A549 (cell line): Measurements from ENCODE around the gene NPAS2. TPM values are rescaled to one million over a fixed set of nuclear protein-coding genes. Genes with fewer than 3 reads are reported as not detected.

Source experiments
- ATAC-seq, 2 experiments: fragments of 200-7000 bp in 1 of 2; fragments of >200 bp in 1 of 2; cut with Nextera tagmentation in 1 of 2; cut with Tn5 transposase in 1 of 2; 3 replicates each; pipeline versions ENCODE4 v1.8.0 to v1.9.1; 2018 to 2020; ENCODE audit warnings: mild to moderate bottlenecking in 1 of 2, moderate library complexity in 1 of 2
- CTCF ChIA-PET: fragments of 300-600 bp; sonication (Branson Sonifier 250); formaldehyde crosslinking; extraction: SDS; loops from one replicate; lab custom pipeline; 2021; ENCODE audit warnings: antibody characterized with exemption, inconsistent platforms; lab: Yijun Ruan, JAX
- POLR2A ChIA-PET: fragments of 350-600 bp; formaldehyde crosslinking; extraction: SDS; loops from one replicate; lab custom pipeline; 2021; ENCODE audit warnings: antibody characterized with exemption, inconsistent platforms; lab: Yijun Ruan, JAX
- DNase-seq, 2 experiments: peaks; one replicate each; pipeline versions ENCODE4 v3.0.0 to v3.0.0-alpha.2; 2011 to 2016; ENCODE audit warnings: low read depth in 1 of 2, low spot score in 1 of 2
- FAIRE-seq: peaks from 2 replicates; lab custom pipeline; 2011; peaks lifted over from hg19 to GRCh38; lab: Jason Lieb, UNC
- H3K27ac ChIP-seq, 2 experiments: fragments of >200 bp; sonication (Bioruptor Twin); formaldehyde crosslinking; 3 replicates each; pipeline ENCODE4 v1.5.1; 2016 to 2017
- H3K4me1 ChIP-seq: fragments of >200 bp; sonication (Bioruptor Twin); formaldehyde crosslinking; 3 replicates; pipeline ENCODE4 v1.6.1; 2016
- H3K4me2 ChIP-seq: fragments of >200 bp; sonication (Bioruptor Twin); formaldehyde crosslinking; 3 replicates; pipeline ENCODE4 v1.6.1; 2016
- H3K4me3 ChIP-seq: fragments of >200 bp; sonication (Bioruptor Twin); formaldehyde crosslinking; 3 replicates; pipeline ENCODE4 v1.5.1; 2016
- H3K9me3 ChIP-seq: fragments of >200 bp; sonication (Bioruptor Twin); formaldehyde crosslinking; 3 replicates; pipeline ENCODE4 v1.6.1; 2016
- FOSB ChIP-seq: fragments of 250-450 bp; sonication (Bioruptor Pico); IDR thresholded peaks from 2 replicates; pipeline ENCODE4 v1.5.0; 2020; ENCODE audit warnings: mild to moderate bottlenecking, moderate library complexity
- FOSL2 ChIP-seq, 2 experiments: fragments of 450-650 bp in 1 of 2; fragments of >200 bp in 1 of 2; sonication (Bioruptor Twin) in 1 of 2; formaldehyde crosslinking; IDR thresholded peaks; 2 replicates each; pipeline versions ENCODE4 v1.5.0 to v1.6.1; 2016 to 2020; ENCODE audit warnings: mild to moderate bottlenecking in 1 of 2, moderate library complexity in 1 of 2
- HOXA7 ChIP-seq: fragments of 250-450 bp; sonication (Bioruptor Pico); IDR thresholded peaks from 2 replicates; pipeline ENCODE4 v1.5.0; 2020; ENCODE audit warnings: mild to moderate bottlenecking, moderate library complexity
- JUN ChIP-seq, 2 experiments: fragments of >200 bp; sonication (Bioruptor Twin); formaldehyde crosslinking; IDR thresholded peaks; 2 replicates in 1 of 2; 3 replicates in 1 of 2; pipeline ENCODE4 v1.6.1; 2016 to 2017
- KDM1A ChIP-seq: fragments of 200-600 bp; sonication (generic); IDR thresholded peaks from 2 replicates; pipeline ENCODE4 v1.6.1; 2016; ENCODE audit warnings: low read depth, mild to moderate bottlenecking
- KDM5A ChIP-seq: fragments of 200-600 bp; sonication (generic); IDR thresholded peaks from 2 replicates; pipeline ENCODE4 v1.6.1; 2016; ENCODE audit warnings: antibody characterized with exemption, mild to moderate bottlenecking
- MAFK ChIP-seq: fragments of 450-650 bp; IDR thresholded peaks from 2 replicates; pipeline ENCODE4 v1.6.1; 2014; ENCODE audit not compliant: partially characterized antibody
- NPAS2 ChIP-seq: fragments of 250-450 bp; sonication (Bioruptor Pico); IDR thresholded peaks from 2 replicates; pipeline ENCODE4 v1.8.0; 2022; ENCODE audit warnings: mild to moderate bottlenecking, moderate library complexity, borderline replicate concordance
- RARB ChIP-seq: fragments of 250-450 bp; sonication (Bioruptor Pico); IDR thresholded peaks from 2 replicates; pipeline ENCODE4 v1.8.0; 2021; ENCODE audit warnings: mild to moderate bottlenecking, moderate library complexity
- REST ChIP-seq: fragments of 200-600 bp; sonication (generic); IDR thresholded peaks from 2 replicates; pipeline ENCODE4 v1.6.1; 2016; ENCODE audit warnings: antibody characterized with exemption, mild to moderate bottlenecking, moderate library complexity
- RNF2 ChIP-seq: fragments of 200-600 bp; sonication (generic); IDR thresholded peaks from 2 replicates; pipeline ENCODE4 v1.6.1; 2016; ENCODE audit warnings: low read depth, mild to moderate bottlenecking, antibody characterized with exemption, moderate library complexity, borderline replicate concordance
- SMC3 ChIP-seq: fragments of >200 bp; sonication (Bioruptor Twin); formaldehyde crosslinking; IDR thresholded peaks from 3 replicates; pipeline ENCODE4 v1.6.1; 2018; ENCODE audit warnings: inconsistent platforms
- ZNF302 ChIP-seq: fragments of 250-450 bp; sonication (Bioruptor Pico); IDR thresholded peaks from 2 replicates; pipeline ENCODE4 v1.9.0; 2021; ENCODE audit warnings: inconsistent platforms, mild to moderate bottlenecking, moderate library complexity
- WGBS: methylation state at CpG from one replicate; pipeline ENCODE4 v1.1.6; 2017; ENCODE audit errors: missing lambda C conversion rate; 5-methylcytosine and 5-hydroxymethylcytosine counted together
- polyA plus RNA-seq, 4 experiments: library from polyadenylated mRNA; depleted of rRNA in 3 of 4; stranded (reverse); fragments of >200 nt; fragmentation: RNase III in 1 of 4; extraction: RNeasy Plus Mini Kit Qiagen cat#74134 plus additional on column Dnase treatment in 1 of 4; gene quantifications; 2 replicates in 3 of 4; 3 replicates in 1 of 4; pipeline ENCODE4 v1.2.3, GENCODE V29; 2011 to 2017
- TF ChIP-seq, protein P1 (sequence below): fragments of >200 bp; sonication (Bioruptor Twin); formaldehyde crosslinking; IDR thresholded peaks from 3 replicates; pipeline ENCODE4 v1.6.1; 2016
- TF ChIP-seq, protein P2 (sequence below): fragments of 250-450 bp; sonication (Bioruptor Pico); IDR thresholded peaks from 2 replicates; pipeline ENCODE4 v1.5.0; 2020; ENCODE audit warnings: low read depth, mild to moderate bottlenecking, moderate library complexity
- TF ChIP-seq, protein P3 (sequence below): fragments of 250-450 bp; sonication (Bioruptor Pico); IDR thresholded peaks from 2 replicates; pipeline ENCODE4 v1.5.0; 2021; ENCODE audit warnings: mild to moderate bottlenecking, moderate library complexity, borderline replicate concordance
- TF ChIP-seq, protein P4 (sequence below): IDR thresholded peaks from 2 replicates; pipeline ENCODE4 v1.6.1; 2012
- TF ChIP-seq, protein P5 (sequence below): IDR thresholded peaks from 2 replicates; pipeline ENCODE4 v1.6.1; 2012; ENCODE audit warnings: low read depth, borderline replicate concordance

NPAS2 gene
- polyA plus RNA-seq, 2 of the 4 experiments (the other 2 are of a cell fraction): 31.4 to 56.1 TPM

DNA sequence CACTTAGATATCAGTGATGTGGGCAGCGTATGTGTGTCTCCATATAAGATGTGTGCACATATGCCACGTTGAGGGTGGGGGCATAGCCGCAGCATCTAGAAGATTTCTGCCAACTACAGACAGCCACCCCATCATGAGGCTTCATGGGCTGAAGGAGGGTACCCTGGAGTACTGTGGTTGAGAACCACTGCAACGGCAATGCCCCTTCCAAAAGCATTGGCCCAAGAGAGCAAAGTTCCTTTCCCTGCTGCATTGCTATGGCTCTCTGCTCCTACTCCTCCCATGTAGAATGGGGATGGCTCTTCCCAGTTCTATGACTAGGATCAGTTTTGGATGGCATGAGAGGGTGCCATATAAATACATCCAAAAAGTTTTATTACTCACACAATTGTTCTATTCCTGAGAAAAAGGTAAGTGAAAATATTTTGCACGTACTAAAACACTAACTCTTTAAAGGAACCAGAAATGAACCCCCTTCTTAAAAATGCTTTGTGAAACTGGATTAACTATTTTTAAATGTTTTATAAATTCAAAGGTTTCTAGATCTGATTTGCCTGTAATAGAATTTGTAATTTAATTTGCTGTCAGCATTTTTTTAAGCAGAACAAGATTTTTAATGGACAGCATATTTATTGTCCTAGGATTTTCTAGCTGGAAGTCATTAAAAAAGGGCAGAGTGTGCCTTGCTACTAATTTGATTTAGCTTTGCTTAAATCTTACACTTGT lies 177.7 kb downstream of the NPAS2 start:
- no peaks in the 10 kb centered on the region for H3K9me3 ChIP-seq
- ChIA-PET POLR2A (no interaction called here), CTCF (interaction anchor here (2.5 kb wide), 1 partner anchor 391 kb away, joined by 9 read pairs; no protein-coding TSS in a partner anchor)
- TF ChIP-seq MAFK: peak; percentile 70
- no peak for TF ChIP-seq FOSB (CRISPR knock-in tag)
- 94% methylated on average over 3 of the region's 5 CpGs for WGBS
- no peak overlapping the region for H3K4me3 ChIP-seq
- peaks cover 5% of the 10 kb centered on the region; the same call in 2 of the 3 replicates for H3K4me1 ChIP-seq
- no peak for FAIRE-seq
- H3K4me2 ChIP-seq: no peak overlapping the region
- ATAC-seq: no peak
- no peak overlapping the region for H3K27ac ChIP-seq
- no peak for DNase-seq

DNA sequence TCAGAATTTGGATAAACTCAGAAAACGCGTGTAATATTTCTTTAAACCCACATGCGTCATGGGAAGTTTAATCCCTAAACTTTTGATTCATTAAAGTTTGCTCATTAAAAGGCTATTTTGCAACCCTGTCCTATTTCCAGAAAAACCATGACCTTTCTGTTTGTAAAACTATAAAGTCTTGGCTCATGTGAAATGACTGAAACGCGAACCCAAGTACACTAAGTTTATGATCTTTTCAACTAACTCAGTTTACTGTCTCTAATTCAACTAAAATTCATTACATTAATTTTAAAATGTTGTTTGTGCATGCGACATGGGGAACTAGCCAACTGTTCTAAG lies 178.3 kb downstream of the NPAS2 start:
- FAIRE-seq: no peak
- H3K4me1 ChIP-seq: peaks cover 5% of the 10 kb centered on the region; the same call in 2 of the 3 replicates
- TF ChIP-seq HOXA7 (CRISPR knock-in tag): no peak
- no peak for TF ChIP-seq MAFK
- TF ChIP-seq RARB: no peak
- no peak for TF ChIP-seq JUN (IDR thresholded peaks at IDR 0.05)
- TF ChIP-seq, protein P1, sequence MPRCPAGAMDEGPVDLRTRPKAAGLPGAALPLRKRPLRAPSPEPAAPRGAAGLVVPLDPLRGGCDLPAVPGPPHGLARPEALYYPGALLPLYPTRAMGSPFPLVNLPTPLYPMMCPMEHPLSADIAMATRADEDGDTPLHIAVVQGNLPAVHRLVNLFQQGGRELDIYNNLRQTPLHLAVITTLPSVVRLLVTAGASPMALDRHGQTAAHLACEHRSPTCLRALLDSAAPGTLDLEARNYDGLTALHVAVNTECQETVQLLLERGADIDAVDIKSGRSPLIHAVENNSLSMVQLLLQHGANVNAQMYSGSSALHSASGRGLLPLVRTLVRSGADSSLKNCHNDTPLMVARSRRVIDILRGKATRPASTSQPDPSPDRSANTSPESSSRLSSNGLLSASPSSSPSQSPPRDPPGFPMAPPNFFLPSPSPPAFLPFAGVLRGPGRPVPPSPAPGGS: no peak
- TF ChIP-seq, protein P2, sequence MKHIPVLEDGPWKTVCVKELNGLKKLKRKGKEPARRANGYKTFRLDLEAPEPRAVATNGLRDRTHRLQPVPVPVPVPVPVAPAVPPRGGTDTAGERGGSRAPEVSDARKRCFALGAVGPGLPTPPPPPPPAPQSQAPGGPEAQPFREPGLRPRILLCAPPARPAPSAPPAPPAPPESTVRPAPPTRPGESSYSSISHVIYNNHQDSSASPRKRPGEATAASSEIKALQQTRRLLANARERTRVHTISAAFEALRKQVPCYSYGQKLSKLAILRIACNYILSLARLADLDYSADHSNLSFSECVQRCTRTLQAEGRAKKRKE: no peak
- no peak for TF ChIP-seq NPAS2
- TF ChIP-seq KDM1A: no peak
- no peak for TF ChIP-seq ZNF302 (CRISPR knock-in tag)
- no peak for TF ChIP-seq REST
- TF ChIP-seq, protein P3, sequence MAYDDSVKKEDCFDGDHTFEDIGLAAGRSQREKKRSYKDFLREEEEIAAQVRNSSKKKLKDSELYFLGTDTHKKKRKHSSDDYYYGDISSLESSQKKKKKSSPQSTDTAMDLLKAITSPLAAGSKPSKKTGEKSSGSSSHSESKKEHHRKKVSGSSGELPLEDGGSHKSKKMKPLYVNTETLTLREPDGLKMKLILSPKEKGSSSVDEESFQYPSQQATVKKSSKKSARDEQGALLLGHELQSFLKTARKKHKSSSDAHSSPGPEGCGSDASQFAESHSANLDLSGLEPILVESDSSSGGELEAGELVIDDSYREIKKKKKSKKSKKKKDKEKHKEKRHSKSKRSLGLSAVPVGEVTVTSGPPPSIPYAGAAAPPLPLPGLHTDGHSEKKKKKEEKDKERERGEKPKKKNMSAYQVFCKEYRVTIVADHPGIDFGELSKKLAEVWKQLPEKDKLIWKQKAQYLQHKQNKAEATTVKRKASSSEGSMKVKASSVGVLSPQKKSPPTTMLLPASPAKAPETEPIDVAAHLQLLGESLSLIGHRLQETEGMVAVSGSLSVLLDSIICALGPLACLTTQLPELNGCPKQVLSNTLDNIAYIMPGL: no peak
- no peak for TF ChIP-seq KDM5A
- TF ChIP-seq FOSL2 (IDR thresholded peaks at IDR 0.05): no peak
- no peak for TF ChIP-seq FOSL2 (CRISPR knock-in tag; IDR thresholded peaks at IDR 0.05)
- TF ChIP-seq, protein P4, sequence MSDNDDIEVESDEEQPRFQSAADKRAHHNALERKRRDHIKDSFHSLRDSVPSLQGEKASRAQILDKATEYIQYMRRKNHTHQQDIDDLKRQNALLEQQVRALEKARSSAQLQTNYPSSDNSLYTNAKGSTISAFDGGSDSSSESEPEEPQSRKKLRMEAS: no peak
- TF ChIP-seq SMC3: no peak
- TF ChIP-seq RNF2: no peak
- TF ChIP-seq, protein P5, sequence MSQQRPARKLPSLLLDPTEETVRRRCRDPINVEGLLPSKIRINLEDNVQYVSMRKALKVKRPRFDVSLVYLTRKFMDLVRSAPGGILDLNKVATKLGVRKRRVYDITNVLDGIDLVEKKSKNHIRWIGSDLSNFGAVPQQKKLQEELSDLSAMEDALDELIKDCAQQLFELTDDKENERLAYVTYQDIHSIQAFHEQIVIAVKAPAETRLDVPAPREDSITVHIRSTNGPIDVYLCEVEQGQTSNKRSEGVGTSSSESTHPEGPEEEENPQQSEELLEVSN: no peak
- ATAC-seq: no peak
- POLR2A ChIA-PET: no interaction called here
- no peak for DNase-seq
- H3K4me2 ChIP-seq: no peak overlapping the region
- no peak overlapping the region for H3K4me3 ChIP-seq
- H3K27ac ChIP-seq: no peak overlapping the region
- no peaks in the 10 kb centered on the region for H3K9me3 ChIP-seq
- CTCF ChIA-PET: interaction anchor here (1.2 to 2.5 kb wide), 2 partner anchors 392 to 403 kb away, joined by 3 to 9 read pairs; no protein-coding TSS in a partner anchor
- 94% methylated on average over 6 of the region's 6 CpGs for WGBS
